Upper lobe of left lung (tissue), 4 donors: ENCODE data around the gene FEZF2.

Experiments used
- EP300 ChIP-seq, 4 donors: sonication (generic); formaldehyde crosslinking; IDR thresholded peaks; one replicate each; pipeline ENCODE4 v1.5.1; 2017; ENCODE audit warnings: antibody characterized with exemption in 4 of 4, control low read depth in 2 of 4
- TF ChIP-seq, protein P1 (sequence below), 6 experiments: fragments of 450-650 bp in 4 of 6; fragments of 200-600 bp in 2 of 6; sonication (generic) in 2 of 6; IDR thresholded peaks; one replicate each; pipeline ENCODE4 v1.5.1; 2016 to 2019; ENCODE audit warnings: antibody characterized with exemption in 6 of 6

DNA sequence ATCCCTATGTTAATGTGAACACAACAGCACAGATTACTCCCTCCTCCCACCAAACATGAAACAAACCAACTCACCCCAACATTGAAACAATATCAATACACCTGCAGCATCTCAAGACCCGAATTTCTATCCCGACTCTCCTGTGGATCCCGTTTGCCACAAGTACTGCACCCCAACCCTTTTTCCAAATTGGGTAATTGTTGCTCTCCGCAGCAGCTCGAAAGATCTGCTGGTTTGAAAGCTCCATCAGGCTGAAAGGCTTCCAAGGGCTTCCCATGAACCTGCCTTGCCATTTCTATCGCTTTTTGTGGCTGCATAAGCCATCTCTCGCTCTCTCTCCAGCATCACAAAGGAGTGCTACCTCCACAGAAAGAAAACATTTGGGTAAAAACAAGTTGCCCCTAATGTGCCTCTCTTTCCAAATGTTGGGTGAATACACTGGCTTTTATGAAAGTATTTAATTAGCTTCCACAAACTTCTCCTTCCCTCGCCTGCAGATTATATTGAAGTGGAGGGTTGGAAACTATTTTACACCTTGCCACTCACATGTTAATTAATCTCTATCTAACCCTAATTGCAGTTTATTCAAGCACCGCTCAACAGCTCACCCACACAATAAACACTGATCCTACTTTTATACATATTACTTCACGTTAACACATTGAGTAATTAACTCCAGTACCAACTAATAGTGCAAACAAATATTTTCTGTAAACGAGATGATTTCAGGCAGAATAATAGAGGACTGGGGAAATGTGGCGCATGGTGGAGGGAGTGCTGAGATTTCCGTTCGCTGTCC lies 2.5 kb upstream of the FEZF2 start:
- TF ChIP-seq EP300 (IDR thresholded peaks at IDR 0.05) = no peak
- TF ChIP-seq, protein P1, sequence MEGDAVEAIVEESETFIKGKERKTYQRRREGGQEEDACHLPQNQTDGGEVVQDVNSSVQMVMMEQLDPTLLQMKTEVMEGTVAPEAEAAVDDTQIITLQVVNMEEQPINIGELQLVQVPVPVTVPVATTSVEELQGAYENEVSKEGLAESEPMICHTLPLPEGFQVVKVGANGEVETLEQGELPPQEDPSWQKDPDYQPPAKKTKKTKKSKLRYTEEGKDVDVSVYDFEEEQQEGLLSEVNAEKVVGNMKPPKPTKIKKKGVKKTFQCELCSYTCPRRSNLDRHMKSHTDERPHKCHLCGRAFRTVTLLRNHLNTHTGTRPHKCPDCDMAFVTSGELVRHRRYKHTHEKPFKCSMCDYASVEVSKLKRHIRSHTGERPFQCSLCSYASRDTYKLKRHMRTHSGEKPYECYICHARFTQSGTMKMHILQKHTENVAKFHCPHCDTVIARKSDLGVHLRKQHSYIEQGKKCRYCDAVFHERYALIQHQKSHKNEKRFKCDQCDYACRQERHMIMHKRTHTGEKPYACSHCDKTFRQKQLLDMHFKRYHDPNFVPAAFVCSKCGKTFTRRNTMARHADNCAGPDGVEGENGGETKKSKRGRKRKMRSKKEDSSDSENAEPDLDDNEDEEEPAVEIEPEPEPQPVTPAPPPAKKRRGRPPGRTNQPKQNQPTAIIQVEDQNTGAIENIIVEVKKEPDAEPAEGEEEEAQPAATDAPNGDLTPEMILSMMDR (IDR thresholded peaks at IDR 0.05) = no peak
